ENCODE data around the gene ALDH5A1.

The ALDH5A1 gene

DNA sequence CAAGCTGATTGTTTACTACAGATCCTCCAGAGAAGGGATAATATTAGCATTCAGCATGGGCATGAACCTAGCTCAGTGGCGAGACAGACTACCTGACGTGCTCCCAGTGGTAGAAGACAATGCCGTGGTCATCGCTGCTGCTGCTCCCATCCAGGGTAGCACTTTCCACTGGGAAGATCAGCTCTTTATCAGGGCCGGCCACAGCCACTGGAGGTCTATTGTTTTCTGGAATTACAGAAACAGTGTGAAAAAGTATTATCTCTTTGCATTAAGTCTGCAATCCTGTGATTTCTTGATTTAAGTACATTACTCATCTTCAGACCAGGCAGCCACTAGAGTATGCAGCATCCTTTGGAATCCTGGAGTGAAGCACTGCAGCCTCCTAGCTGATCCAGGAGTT is 75.0 kb downstream of the ALDH5A1 start:
- DNase-seq (ENCODE audit: low spot score): no peak

DNA sequence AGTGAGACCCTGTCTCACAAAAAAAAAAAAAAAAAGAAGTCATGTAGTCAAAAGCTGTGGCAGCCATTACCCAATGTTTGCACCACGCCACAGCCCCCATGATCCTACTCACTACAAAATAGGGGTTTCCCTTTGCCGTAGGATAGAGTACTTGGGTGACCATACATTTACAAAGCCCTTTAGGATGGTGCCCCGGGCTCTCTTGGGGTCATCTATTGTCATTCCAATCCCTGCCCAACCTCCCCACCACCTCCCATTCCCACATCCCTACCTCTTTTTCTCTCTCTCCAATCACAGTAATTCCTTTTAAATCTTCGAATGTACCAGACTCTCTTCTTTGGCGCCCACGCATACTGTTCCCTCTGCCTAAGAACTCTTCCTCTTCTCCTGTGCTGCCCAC is 76.6 kb downstream of the ALDH5A1 start:
- DNase-seq (ENCODE audit: low spot score): no peak

DNA sequence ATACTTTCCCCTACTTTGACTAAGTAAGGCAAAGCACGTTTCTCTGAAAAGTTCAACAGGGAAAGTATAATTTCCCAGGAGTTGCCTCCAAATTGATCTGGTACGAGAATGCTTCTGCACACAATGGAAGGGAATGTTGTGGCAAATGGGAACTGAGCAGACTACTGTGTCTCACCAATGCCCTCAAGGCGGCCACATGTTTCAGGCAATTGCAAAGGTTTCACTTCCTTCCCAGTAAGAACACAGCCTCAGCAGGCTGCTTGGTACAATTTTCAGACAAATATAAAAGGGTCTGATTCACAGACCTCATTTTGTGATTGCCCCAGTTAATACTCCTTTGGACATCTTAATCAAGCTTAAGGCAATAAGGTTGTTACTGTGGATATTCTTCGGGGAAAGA is 80.0 kb downstream of the ALDH5A1 start:
- DNase-seq (ENCODE audit: low spot score): no peak

DNA sequence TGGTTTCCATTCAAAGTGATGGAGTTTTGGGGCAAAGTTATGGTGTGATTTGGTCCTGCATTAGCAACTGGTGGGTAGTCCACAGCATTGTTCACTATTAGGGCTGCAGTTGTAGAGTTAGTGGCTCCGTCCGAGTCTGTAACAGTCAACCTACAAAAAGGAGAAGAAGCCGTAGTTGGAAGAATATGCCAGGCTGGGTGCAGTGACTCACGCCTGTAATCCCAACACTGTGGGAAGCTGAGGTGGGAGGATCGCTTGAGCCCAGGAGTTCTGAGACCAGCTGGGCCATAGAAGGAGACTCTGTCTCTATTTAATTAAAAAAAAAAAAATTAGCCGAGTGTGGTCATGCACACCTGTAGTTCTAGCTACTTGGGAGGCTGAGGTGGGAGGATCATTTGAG is 81.7 kb downstream of the ALDH5A1 start:
- no peak for DNase-seq (ENCODE audit: low spot score)

DNA sequence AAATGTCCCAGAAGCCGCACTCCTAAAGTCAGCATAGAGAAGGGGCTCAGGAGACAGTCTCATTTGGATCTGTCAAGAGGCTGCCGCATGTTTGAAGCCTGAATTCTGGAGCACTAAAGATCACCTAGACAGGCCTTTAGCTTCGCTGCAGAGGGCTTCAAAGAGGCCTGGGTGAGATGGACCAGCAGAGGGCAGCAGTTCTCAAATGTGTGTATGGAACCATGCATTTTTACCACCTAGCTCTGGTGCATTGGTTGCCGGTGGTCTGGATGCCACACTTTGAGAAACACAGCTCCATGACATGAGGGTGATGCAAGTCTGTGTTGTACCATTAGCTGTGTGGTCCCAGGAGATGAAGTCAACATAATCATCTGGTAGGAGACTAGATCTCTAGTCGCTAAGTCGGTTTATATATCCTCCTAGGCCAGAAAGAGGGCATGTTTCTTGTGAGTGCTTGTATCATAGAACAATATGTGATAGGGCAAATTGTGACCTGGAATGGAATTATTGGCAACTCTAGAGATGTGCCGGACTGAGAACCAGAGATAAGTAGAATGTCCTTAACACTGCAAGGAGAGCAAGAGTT is 86.4 kb downstream of the ALDH5A1 start:
- DNase-seq (ENCODE audit: low spot score): peak; percentile 68

DNA sequence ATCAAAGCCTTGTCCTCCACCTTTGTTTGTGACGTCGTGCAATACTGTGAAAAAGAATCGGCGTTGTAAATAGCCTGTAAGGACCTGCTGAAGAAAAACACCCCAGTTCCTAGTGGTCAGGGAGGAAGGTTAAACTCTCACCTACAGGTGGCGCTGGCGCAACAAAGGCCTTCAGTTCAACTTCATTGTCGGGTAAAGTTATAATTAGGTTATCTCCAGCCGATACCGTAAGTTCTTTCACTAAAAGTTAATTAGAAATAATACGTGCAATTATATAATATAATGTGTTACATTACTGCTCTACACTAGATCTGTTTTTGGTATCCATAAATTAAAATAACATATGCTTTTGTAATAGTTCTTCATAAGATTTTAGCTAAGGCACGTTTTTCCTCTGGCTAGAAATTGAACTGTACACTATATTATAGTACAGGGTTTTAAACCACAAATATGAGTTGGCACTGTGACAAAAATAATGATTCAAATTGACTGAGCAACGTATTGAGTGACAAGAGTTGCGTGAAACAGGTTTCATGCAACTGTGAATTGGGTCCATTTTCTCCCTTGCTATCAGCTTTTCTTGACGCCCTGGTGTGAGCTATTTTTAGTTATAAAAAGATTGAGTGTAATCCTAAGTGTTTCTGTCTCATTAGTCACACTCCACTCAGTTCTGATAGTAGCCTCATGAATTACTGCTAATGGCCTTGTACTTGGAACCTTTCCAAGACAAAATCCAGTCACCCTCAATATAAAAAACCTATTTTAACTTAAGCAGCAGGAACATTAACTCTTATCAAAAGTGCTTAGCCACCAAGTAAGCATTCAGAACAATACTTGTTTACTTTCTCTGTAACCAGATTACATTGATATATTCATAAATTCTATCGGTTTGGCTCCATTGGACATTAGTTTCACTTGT is 89.0 kb downstream of the ALDH5A1 start:
- DNase-seq (ENCODE audit: low spot score): peak; percentile 66

DNA sequence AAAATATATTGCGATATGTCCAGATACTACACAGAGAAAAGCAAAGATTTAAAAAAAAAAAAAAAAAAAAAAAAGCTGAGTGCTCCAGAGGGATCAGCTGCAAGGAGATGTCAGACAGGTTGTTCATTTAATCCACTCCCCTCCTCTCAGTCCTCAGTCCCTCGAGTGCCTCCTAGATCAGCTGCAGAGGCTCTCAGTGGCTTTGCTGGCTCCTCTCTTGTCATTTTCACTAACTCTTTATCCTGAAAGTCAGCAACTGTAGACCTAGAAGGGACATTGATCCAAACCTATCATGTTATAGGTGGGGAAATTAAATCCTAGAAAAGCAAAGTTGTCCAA is 89.6 kb downstream of the ALDH5A1 start:
- no peak for DNase-seq (ENCODE audit: low spot score)

Measured in CD4-positive, alpha-beta T cell treated with Interleukin-6 at 100 ng/mL for 8 hours (primary cell).